SIG-M5 (cell line): ENCODE results near the gene HOXD8.

Experiments
- DNase-seq: peaks from one replicate; lab custom pipeline; 2025; lab: John Stamatoyannopoulos, UW

The HOXD8 gene

DNA sequence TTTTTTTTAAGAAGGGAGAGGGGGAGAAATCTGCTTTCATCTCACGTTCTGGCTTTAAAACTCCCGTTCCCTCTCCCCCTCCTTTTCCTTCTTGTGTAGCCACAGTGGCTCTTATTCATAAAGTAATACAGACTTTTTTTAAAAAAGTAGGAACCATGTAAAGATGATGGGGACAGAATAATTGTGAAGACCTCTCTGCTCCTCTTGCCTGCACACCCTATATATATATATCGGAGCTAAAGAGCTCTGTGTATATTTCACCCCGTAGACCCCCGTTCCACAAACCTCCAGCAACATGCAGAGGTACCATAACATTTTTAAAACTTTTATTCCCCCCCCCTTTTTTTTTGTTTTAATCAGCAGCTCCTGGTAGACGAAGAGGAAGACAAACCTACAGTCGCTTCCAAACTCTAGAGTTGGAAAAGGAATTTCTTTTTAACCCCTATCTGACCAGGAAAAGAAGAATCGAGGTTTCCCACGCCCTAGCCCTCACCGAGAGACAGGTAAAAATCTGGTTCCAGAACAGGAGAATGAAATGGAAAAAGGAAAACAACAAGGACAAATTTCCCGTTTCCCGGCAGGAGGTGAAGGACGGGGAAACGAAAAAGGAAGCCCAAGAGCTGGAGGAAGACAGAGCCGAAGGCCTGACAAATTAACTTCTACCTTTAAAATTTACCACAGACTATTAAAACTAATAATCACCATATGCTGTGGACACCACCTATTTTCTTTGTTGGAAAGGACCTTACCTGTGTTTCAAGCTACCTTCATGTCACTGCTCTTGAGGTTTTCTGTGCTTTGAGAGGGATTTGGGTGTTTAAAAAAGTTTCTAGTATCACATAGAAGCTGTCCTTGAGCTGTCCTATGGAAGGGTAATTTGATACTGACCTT is 1.7 kb downstream of the HOXD8 start:
- DNase-seq, result no peak

GRCh38 chr2:176131848-176132158 is 2.3 kb downstream of the HOXD8 start:
- no peak for DNase-seq

- DNase-seq, result no peak
Measured at GRCh38 chr2:176132205-176133171, 3.0 kb downstream of the HOXD8 start.

- no peak for DNase-seq
Measured at GRCh38 chr2:176133389-176133788, 3.9 kb downstream of the HOXD8 start.

GRCh38 chr2:176134035-176134434 is 4.5 kb downstream of the HOXD8 start:
- no peak for DNase-seq

- no peak for DNase-seq
Measured at GRCh38 chr2:176135035-176135440, 5.5 kb downstream of the HOXD8 start.

- no peak for DNase-seq
Measured at GRCh38 chr2:176136374-176137251, 7.1 kb downstream of the HOXD8 start.

DNA sequence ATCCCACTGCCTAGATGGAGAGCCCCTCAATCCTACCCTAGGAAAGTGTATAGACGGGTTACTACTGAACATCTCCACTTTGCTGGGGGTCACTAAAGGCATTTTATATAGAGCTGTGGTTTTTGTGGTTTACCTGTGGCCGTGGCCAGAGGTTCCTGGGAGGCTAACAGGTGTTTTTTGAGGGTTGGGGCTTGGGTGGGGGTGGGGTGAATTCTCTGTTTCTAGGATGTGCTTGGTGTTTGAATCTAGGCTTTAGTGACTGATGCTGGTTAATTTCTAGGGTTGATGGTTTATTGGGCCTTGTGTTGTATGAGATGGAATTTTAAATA is 7.7 kb downstream of the HOXD8 start:
- DNase-seq, result no peak

- no peak for DNase-seq
Measured at GRCh38 chr2:176137906-176138305, 8.4 kb downstream of the HOXD8 start.

- DNase-seq, result no peak
Measured at GRCh38 chr2:176138526-176138922, 9.0 kb downstream of the HOXD8 start.

- DNase-seq, result no peak
Measured at GRCh38 chr2:176138923-176139660, 9.6 kb downstream of the HOXD8 start.

DNA sequence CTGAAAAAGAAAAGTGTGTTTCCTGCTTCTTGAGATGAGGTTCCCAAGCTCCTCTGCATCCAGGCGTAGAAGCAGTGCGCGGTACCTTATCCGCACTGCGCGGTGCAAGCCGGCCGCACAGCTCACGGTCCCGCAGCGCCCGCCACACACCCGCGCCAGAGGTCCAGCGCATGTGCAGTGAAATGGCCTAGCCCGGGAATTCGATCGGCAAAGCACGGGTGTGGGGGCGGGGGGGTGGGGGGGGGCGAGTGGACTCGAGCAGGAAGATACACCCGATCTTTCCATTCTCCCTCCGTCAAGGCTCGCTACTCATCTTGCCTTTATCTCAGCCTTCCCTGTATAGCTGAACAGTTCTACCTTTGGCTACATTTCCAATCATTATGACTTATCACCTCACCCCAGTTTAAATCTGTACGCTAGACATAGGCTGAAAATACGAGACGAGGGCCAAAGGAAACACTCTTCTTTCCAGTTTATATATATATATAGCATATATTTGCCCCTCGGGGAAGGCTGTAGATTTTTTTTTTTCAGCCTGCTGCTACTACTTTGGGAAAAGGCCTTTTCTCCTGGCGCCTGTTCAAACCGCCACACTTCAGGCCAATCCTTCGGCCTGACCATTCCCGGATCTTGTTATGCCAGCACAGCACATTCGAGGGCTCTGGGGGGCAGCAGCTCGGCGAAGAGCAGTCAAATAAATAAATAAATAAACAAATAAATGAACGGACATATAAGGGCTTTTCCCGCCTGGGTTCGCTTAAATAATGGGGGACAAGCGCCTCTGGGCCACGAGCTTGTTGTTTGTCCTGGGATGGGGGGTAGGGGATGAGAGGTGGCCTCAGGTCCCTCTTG is 10.4 kb downstream of the HOXD8 start:
- no peak for DNase-seq

DNA sequence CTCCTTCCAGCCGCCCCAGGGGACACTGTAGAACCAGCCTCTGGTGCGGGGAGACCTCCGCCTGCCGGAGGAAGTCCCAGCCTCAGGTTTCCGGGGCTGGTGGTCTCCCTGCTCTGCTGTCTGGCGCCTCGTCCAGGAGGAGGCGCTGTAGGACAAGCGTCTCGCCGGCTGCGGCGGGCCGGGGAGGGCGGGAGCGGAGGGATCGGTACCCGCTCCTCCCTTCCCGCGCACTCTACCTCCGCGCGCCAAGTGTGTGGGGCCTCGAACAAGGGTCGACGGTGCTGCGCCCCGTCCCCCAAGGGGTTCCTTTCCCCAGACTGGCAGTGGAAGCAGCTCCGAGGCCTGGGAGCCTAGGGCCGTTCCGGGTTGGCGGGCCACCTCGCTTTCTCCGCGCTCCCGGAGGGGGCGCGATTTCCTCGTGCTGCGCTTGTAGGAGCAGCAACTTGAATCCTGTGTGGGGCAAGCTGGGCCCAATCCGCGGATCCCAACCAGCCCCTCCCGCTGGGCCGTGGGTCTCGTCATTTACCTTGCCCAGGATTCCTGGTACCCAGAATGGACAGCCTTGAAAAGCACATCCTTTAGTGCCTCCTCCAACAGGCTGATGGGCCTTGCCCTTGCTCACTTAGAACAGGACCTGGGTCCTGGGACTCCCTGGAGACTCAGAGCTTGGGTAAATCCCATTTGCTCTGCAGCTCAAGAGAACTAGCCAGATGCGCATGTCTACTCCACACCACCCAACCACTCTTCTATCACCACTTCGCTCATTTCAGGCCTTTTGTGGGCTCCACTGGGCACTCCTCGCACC is 11.2 kb downstream of the HOXD8 start:
- DNase-seq, result no peak

GRCh38 chr2:176142281-176142680 is 12.8 kb downstream of the HOXD8 start:
- DNase-seq, result no peak

DNA sequence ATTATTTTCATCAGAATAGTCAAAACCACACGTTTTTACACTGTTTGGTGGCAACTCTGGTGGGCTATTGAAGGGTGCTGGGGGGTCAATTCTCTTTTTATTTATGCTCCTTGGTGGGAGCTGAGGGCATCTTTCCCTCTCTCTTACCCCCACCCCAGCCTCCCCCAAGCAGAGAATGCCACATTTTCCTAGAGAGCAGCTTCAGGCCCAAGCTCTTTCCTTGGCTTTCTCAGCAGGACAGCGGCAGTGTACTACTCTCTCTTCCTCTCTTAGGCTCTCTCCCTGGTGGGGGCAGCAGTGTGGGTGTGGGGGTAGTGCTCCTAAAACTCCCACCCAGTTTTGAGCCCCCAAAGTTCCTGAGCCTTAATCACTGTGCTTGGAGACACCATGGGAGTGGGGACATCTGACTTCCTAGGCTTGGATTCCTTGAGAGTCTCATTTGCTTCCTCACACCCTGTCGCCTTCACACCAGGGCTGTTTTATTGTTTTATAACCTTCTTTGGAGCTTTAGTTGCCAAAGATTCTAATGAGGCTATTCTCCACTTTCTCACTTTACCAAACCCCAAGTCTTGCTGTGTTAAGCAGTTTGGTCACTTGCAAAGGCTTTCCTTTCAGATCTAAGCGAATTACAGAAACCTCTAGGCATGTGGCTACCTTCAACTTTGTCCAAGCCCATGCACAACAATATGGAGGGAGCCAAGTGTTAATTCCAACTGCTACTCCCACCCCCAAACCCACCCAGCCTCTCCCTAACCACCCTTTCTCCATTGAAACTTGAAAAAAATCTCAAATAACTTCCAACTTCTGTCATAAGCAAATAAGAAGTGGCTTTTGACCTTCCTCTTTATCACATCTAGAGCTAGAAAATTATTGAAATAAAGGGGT is 15.8 kb downstream of the HOXD8 start:
- no peak for DNase-seq

GRCh38 chr2:176146101-176146500 is 16.6 kb downstream of the HOXD8 start:
- no peak for DNase-seq

- no peak for DNase-seq
Measured at GRCh38 chr2:176146645-176147044, 17.1 kb downstream of the HOXD8 start.

GRCh38 chr2:176147210-176147799 is 17.8 kb downstream of the HOXD8 start:
- DNase-seq, result no peak
